Stimulated activated CD8-positive, alpha-beta memory T cell treated with anti-CD3 and anti-CD28 coated beads, Interleukin-7, amount 100 ng/mL, for 4 hours (primary cell): ENCODE measurements around the gene CCDC127.

Experiments used
- DNase-seq, 2 donors: peaks; one replicate each; pipeline ENCODE4 v3.0.0-alpha.2; 2020; ENCODE audit warnings: low read depth in 2 of 2

CCDC127 gene

GRCh38 chr5:190366-191035 is 27.5 kb downstream of the CCDC127 start:
- DNase-seq: no peak

DNA sequence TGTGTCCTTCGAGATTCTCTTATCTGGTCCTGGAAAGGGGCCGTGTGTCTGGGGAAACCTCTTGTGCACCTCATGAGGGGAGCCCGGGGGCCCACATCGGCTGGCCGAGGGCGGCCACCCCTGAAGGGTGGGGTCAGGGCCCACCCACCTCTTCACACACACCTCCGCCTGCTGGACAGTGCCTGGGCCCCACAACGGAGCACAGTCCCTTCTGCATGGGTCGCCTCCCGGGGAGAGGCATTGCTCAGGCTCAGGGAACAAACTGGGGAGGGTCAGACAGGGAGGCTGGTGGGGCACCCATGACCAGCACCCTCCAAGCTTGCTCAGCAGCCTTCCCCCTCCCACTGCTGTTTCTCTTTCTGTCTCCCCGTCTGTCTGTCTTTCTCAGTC is 28.0 kb downstream of the CCDC127 start:
- no peak for DNase-seq

DNA sequence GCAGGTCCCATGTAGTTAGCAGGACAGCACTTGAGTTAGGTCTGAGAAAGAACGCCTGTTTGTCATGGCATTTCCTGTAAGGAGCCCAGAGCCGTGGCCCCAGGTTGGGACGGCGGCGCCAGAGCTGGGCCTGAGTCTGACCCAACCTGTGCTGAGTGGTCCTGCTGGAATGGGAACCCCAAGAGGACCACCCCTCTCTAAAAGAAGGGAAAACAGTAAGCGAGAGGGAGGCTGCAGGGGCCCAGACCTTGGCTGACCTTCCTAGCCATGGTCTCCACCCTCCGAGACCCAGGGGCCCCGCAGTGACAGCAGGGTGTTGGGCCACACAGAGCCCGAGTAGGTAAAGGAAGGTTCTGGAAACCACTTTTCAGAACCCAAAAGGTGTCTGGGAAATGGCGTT is 28.5 kb downstream of the CCDC127 start:
- DNase-seq: no peak

DNA sequence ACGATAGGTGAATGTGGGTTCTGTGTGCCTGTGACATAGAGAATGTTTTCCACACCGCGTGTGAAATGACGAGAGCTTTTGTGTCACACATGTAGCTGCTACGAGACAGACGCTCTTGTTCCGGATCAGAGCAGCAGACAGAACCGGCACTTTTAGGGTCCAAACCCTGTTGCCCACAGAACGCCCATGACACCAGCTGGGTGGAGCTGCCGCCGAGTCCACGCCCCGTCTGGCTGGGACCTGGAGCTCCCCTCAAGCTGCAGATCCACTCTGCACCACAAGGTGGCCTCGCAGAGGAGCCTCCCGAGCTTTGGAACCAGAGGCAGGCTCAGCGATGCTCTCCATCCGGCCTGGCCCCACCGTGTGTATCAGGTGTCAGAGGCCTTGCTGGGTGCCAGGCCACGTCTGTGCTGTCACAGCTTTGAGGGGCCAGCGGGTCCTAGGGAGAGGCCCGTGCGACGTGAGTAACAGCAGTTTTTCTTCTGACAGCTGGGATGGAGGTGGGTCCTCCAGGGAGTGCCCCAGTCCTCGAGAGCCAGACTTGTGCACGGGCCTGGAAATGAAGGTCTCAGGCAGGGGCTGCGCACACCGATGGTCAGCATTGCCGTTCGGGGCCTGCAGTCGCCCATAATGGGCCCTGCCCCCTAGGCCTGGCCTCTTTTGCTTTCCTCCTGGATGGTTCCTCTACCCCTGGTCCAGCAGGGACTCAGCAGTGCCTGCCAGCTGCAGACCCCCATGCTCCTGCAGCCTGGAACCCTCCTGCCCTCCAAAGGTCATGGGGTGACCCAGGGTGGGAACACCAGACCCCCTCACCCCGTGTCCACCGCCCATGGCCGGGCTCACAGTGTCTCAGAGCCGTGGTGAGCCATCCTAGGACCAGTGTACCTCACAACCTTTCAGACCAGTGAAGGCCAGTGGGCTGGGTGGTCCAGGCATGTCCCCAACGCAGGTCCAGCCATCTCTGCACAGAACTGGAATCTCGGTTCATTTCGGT is 29.2 kb downstream of the CCDC127 start:
- peak; percentile 73 to 74 for DNase-seq

DNA sequence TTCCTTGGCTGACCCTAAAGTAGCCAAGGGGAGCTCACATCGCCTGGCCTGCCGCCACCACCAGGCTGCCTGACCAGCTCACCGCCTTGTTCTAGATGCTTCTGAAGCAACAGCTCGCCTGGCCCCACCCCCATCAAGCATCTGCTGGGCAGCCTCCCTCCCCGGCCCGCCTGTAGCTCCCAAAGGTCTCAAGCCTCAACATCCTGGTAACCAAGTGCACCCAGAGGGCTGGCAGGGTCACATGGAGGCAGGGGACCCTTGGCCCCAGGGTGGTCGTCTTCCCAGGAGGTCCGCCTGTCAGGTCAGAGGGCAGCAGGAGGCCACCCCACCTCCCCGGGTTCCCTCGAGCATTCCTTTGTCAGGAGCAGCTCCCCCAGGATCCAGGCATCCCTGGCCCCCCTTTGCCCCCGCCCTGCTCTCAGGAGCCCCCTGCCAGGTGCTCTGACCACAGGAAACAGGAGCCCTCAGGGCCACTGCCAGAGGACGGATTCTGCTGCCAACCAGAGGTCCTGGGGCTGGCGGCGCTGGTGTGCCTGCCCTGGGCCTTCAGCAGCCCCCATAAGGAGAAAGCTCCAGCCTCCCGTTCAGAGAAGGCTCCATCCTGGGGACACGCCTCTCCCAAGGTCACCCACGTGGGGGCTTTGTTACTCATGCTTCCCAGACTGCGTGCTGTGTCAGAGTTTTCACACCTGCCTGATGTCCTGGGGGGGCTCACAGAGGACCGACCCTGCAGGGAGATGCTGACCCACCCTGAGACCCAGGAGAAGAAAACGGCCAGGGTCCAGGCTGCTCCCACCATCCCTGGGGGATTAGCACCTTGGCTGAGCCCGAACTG is 30.1 kb downstream of the CCDC127 start:
- DNase-seq: no peak

DNA sequence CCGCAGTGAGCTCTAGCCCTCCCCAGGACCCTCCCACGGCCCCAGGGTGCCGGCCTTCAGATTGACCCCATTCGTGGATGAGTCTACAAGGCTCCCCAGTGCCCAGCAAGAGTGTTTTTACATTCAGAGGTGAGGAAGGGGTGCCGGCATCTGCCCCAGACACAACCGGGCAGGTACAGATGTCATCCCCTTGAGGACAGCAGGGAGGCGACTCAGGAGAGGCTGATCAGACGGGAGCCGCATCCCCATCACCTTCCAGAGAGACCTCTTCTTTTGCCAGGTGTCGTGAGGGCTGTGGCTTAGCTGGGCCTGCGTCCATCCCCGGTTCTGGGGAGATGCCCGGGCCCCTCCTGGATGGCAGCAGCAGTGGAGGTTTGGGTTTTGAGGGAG is 30.9 kb downstream of the CCDC127 start:
- no peak for DNase-seq

DNA sequence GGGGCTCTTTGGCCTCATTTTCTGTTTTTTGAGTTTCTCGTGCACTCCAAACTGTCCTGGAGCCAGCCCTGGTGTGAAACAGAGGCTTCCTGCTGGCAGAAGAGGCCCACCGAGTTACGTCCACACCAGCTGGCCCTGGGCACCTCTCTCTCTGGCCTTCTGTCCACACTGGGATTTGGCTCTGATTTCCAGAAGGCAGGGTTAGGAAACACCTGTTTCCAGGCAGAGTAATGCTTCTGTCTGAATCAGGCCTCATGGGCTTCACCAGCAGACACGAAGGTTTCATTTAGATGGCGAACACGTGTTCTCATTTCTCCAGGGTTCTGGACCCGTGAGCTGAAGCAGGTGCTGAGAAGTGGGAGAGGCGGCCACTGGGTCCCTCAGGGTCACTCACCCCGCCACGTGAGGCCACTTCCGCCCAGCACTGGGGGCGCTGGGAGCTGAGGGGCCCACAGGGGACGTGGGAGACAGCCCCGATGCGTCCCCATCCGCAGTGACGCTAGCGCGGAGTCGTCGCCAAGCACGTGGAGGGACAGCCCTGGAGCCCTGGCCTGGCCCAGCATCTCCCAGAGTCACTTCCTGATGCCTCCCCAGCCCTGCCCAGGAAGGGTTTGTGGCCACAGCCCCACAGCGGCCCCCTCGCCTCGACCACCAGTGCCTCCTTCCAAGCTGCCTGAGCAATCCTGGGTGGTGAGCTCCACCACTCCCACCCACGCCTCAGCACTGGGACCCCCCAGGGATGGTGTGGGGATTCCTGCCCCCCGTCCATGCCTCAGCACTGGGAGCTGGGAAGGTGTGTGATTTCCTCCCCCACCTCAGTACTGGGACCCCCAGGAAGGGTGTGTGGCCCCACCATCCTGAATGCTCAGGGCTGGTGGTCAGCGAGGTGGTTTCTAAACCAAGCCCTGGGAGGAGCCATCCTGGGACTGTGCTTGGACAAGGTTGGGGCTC is 31.6 kb downstream of the CCDC127 start:
- DNase-seq: no peak

- no peak for DNase-seq
Measured at GRCh38 chr5:185095-186070, 32.6 kb downstream of the CCDC127 start.

GRCh38 chr5:184471-184870 is 33.5 kb downstream of the CCDC127 start:
- no peak for DNase-seq

GRCh38 chr5:182126-182525 is 35.8 kb downstream of the CCDC127 start:
- no peak for DNase-seq

DNA sequence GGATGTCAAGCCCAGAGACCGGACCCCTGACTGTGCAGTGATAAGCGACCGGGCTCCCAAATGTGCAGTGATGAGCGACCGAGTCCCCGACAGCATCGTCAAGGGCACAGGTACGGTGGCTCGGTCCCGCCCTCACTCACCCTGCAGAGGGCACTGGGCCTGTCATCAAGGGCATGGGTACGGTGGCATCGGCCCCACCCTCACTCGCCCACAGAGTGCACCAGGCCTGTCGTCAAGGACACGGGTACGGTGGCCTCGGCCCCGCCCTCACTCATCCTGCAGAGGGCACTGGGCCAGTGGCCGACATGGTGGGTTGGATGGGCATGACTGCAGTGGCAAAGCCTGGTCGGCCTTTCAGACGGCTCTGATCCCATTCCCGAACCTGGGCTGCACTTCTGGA is 36.4 kb downstream of the CCDC127 start:
- no peak for DNase-seq

DNA sequence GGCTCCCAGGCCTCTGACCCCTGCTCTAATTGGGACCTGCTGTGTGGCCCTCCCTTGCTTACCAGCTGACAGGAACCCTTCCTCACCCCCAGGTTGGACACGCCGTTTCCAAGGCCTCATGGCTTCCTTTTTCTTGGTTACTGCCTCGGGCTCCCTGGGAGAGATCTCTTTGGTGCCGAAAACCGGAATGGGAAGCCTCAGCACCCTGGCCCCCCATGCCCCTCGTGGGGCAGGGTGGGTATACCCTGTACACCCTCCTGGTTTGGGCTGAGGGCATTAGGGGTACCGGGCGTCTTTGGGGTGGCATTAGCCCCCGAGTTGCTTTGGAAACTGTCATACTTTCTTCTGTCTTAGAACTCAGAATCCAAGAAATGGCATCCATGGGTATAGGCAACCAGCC is 36.8 kb downstream of the CCDC127 start:
- DNase-seq: no peak

DNA sequence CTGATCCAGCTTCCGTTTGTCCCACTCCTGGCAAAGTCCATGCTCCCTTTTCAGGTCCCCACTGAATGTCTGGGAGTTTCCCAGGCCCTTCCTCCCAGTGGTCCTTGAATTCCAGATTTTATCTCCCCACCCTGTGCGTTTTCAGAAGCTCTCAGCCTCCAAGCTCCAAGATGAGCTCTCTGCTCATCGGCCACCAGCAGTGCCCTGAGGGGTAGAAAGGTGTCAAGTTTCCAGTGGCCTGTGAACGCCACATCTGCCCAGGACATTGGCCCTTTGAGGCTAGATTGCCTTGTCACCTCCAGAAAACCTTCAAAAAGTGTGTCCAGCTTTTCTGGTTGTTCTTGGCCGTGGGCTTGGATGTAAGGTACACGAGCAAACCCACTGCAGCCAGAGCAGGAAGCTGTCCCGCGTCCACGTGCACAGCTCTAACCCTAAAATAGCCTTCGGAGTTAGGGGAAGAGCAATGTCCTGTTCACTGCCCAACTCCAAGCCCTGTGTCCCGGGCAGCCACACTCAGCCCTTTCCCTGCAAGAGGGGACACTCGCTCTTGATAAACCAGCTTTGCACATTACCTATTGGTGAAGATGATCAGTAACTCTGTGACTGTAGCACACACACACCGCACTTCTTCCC is 37.6 kb downstream of the CCDC127 start:
- no peak for DNase-seq

GRCh38 chr5:179401-179800 is 38.6 kb downstream of the CCDC127 start:
- no peak for DNase-seq

DNA sequence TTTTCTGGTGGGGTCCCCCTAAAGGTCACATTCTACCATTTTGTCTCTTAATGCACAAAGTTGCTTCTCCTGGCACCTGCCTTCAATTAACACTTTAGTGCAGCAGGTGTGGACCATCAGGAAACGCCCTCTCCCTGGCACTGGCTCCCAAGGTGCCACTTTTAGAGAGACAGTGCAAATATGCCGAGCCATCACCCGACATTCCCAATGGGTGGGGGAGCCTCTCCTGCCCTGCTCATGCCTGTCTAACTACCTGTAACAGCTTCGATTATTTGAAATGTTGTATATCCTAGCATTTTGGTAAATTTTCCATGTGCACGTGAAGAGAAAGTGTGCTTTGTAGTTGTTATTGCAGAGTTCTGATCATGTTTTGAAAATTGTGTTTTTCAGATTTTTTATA is 39.8 kb downstream of the CCDC127 start:
- DNase-seq: no peak

DNA sequence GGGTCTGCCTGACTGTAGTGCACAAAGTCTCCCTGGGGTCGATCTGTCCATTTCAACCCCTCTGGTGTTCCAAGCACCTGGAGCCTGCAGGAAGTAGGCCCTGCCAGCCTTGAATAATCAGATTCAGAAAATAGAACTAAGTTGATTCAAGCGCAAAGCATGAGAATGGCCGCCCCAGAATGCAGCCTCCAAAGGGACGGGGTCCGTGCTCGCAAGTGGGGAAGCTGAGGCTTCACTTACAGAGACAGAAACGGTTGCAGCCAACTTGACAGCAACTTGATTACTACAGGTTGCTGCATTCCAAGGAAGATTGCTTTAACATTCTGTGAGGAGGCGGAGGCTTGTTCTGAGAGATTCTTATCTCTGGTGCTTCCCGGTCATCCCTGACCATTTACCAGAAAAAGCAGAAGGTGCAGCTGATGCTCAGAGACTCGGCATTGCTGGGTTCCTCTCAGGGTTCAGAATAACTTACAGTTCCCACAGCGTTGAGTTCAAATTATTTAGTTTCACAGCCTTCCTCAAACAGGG is 41.6 kb downstream of the CCDC127 start:
- DNase-seq: no peak

GRCh38 chr5:174876-175465 is 43.0 kb downstream of the CCDC127 start:
- no peak for DNase-seq

GRCh38 chr5:174291-174600 is 43.7 kb downstream of the CCDC127 start:
- DNase-seq: no peak
